Effector memory CD4-positive, alpha-beta T cell (primary cell): Measurements from ENCODE around the gene ATCAY.
A peak's percentile ranks its signal among the peaks of the same experiment; 100 is the strongest.

Experiments
- DNase-seq, 3 donors: peaks; one replicate each; pipeline ENCODE4 v3.0.0-alpha.2; 2020
- H3K27ac ChIP-seq: 2 replicates; pipeline ENCODE4 v1.7.0; 2013; ENCODE audit warnings: mild to moderate bottlenecking, low read length, moderate library complexity; ENCODE audit not compliant: insufficient read depth, poor library complexity, severe bottlenecking
- H3K27me3 ChIP-seq: replicated peaks from 2 replicates; pipeline ENCODE4 v1.7.0; 2013; ENCODE audit warnings: mild to moderate bottlenecking, low read length; ENCODE audit not compliant: insufficient read depth, control insufficient read depth, poor library complexity, severe bottlenecking
- H3K36me3 ChIP-seq: 2 replicates; pipeline ENCODE4 v1.7.0; 2013; ENCODE audit warnings: mild to moderate bottlenecking, low read length, moderate library complexity; ENCODE audit not compliant: control insufficient read depth, insufficient read depth
- H3K4me1 ChIP-seq: 2 replicates; pipeline ENCODE4 v1.7.0; 2013; ENCODE audit warnings: low read length, mild to moderate bottlenecking; ENCODE audit not compliant: control insufficient read depth, insufficient read depth, poor library complexity, severe bottlenecking
- H3K4me3 ChIP-seq: 2 replicates; pipeline ENCODE4 v1.7.0; 2013; ENCODE audit warnings: low read length, low read depth, mild to moderate bottlenecking; ENCODE audit not compliant: insufficient read depth, poor library complexity, severe bottlenecking
- H3K9me3 ChIP-seq: 2 replicates; pipeline ENCODE4 v1.7.0; 2013; ENCODE audit warnings: mild to moderate bottlenecking, low read length, moderate library complexity; ENCODE audit not compliant: control insufficient read depth

Gene ATCAY

GRCh38 chr19:3839941-3840340, 40.5 kb upstream of the ATCAY start:
- no peak for DNase-seq
- no peak overlapping the region for H3K27ac ChIP-seq
- no peaks in the 10 kb centered on the region for H3K4me1 ChIP-seq
- H3K9me3 ChIP-seq = no peaks in the 10 kb centered on the region
- no peaks in the 10 kb centered on the region for H3K36me3 ChIP-seq
- H3K4me3 ChIP-seq = no peak overlapping the region
- no peaks in the 10 kb centered on the region for H3K27me3 ChIP-seq

- H3K4me3 ChIP-seq = no peak overlapping the region
- H3K9me3 ChIP-seq = no peaks in the 10 kb centered on the region
- H3K27ac ChIP-seq = no peak overlapping the region
- no peaks in the 10 kb centered on the region for H3K4me1 ChIP-seq
- no peaks in the 10 kb centered on the region for H3K36me3 ChIP-seq
- no peak for DNase-seq
- no peaks in the 10 kb centered on the region for H3K27me3 ChIP-seq
These were observed 39.7 kb upstream of the ATCAY start for GRCh38 chr19:3840804-3841203.

- Histone ChIP-seq H3K27ac (no peak overlapping the region), H3K36me3 (no peaks in the 10 kb centered on the region), H3K4me3 (no peak overlapping the region), H3K9me3 (no peaks in the 10 kb centered on the region), H3K27me3 (no peaks in the 10 kb centered on the region), H3K4me1 (no peaks in the 10 kb centered on the region)
- DNase-seq = no peak
These were observed 37.5 kb upstream of the ATCAY start for GRCh38 chr19:3842948-3843347.

GRCh38 chr19:3844596-3844995, 35.9 kb upstream of the ATCAY start:
- no peak overlapping the region for H3K27ac ChIP-seq
- no peak overlapping the region for H3K4me3 ChIP-seq
- H3K36me3 ChIP-seq = no peaks in the 10 kb centered on the region
- no peak for DNase-seq
- H3K4me1 ChIP-seq = no peaks in the 10 kb centered on the region
- H3K9me3 ChIP-seq = no peaks in the 10 kb centered on the region
- no peaks in the 10 kb centered on the region for H3K27me3 ChIP-seq

GRCh38 chr19:3849092-3849491, 31.4 kb upstream of the ATCAY start:
- H3K4me3 ChIP-seq = no peak overlapping the region
- H3K27ac ChIP-seq = no peak overlapping the region
- H3K9me3 ChIP-seq = peaks cover 11% of the 10 kb centered on the region
- H3K4me1 ChIP-seq = no peaks in the 10 kb centered on the region
- H3K36me3 ChIP-seq = no peaks in the 10 kb centered on the region
- no peaks in the 10 kb centered on the region for H3K27me3 ChIP-seq
- DNase-seq = peak in 1 of 3 donors; percentile 14

GRCh38 chr19:3849787-3850186, 30.7 kb upstream of the ATCAY start:
- Histone ChIP-seq H3K36me3 (no peaks in the 10 kb centered on the region), H3K4me1 (no peaks in the 10 kb centered on the region), H3K27me3 (no peaks in the 10 kb centered on the region), H3K27ac (no peak overlapping the region), H3K9me3 (peaks cover 11% of the 10 kb centered on the region), H3K4me3 (no peak overlapping the region)
- DNase-seq = no peak

- Histone ChIP-seq H3K36me3 (no peaks in the 10 kb centered on the region), H3K9me3 (peaks cover 11% of the 10 kb centered on the region), H3K4me1 (no peaks in the 10 kb centered on the region), H3K27ac (no peak overlapping the region), H3K27me3 (no peaks in the 10 kb centered on the region), H3K4me3 (no peak overlapping the region)
- DNase-seq = no peak
These were observed 30.0 kb upstream of the ATCAY start for GRCh38 chr19:3850320-3850972.

GRCh38 chr19:3851254-3852176, 29.0 kb upstream of the ATCAY start:
- Histone ChIP-seq H3K36me3 (no peaks in the 10 kb centered on the region), H3K27me3 (no peaks in the 10 kb centered on the region), H3K9me3 (peaks cover 11% of the 10 kb centered on the region), H3K4me3 (no peak overlapping the region), H3K27ac (no peak overlapping the region), H3K4me1 (no peaks in the 10 kb centered on the region)
- DNase-seq = no peak

GRCh38 chr19:3852177-3852511, 28.3 kb upstream of the ATCAY start:
- no peak overlapping the region for H3K4me3 ChIP-seq

GRCh38 chr19:3852614-3853254, 27.8 kb upstream of the ATCAY start:
- Histone ChIP-seq H3K4me3 (no peak overlapping the region), H3K9me3 (peaks cover 11% of the 10 kb centered on the region), H3K36me3 (no peaks in the 10 kb centered on the region), H3K4me1 (no peaks in the 10 kb centered on the region), H3K27ac (no peak overlapping the region), H3K27me3 (no peaks in the 10 kb centered on the region)
- peak in 1 of 3 donors; percentile 11 for DNase-seq

More at GRCh38 chr19:3852177-3852511, 28.3 kb upstream of the ATCAY start:
- peaks cover 11% of the 10 kb centered on the region for H3K9me3 ChIP-seq
- H3K36me3 ChIP-seq = no peaks in the 10 kb centered on the region
- H3K27ac ChIP-seq = no peak overlapping the region
- DNase-seq = no peak
- H3K27me3 ChIP-seq = no peaks in the 10 kb centered on the region
- no peaks in the 10 kb centered on the region for H3K4me1 ChIP-seq
